WTC11 (cell line): ENCODE data around the gene UCKL1. TPM values are rescaled to one million over a fixed set of nuclear protein-coding genes. Genes with fewer than 3 reads are reported as not detected.

ENCODE experiments used
- ATAC-seq: fragments of 200-7000 bp; cut with Tn5 transposase; 2 replicates; pipeline ENCODE4 v1.10.0; 2021; ENCODE audit warnings: mild to moderate bottlenecking, moderate library complexity
- CTCF ChIA-PET: fragments of 300-600 bp; sonication (Branson Sonifier 250); formaldehyde crosslinking; loops from one replicate; lab custom pipeline; 2021; ENCODE audit warnings: antibody characterized with exemption; lab: Charles Lee
- POLR2A ChIA-PET: fragments of 350-600 bp; sonication (Branson Sonifier 250); formaldehyde crosslinking; loops from one replicate; lab custom pipeline; 2021; ENCODE audit warnings: antibody characterized with exemption; lab: Charles Lee
- DNase-seq: peaks from one replicate; pipeline ENCODE4 v3.0.0; 2021; ENCODE audit warnings: low spot score
- H3K27ac Mint-ChIP-seq: 2 replicates; pipeline ENCODE4 v1.8.0; 2021; ENCODE audit warnings: mixed read lengths
- H3K27me3 Mint-ChIP-seq: 2 replicates; pipeline ENCODE4 v1.8.0; 2021; ENCODE audit warnings: low read depth, mild to moderate bottlenecking, moderate library complexity, mixed read lengths
- H3K36me3 Mint-ChIP-seq: 2 replicates; pipeline ENCODE4 v1.8.0; 2021; ENCODE audit warnings: mixed read lengths
- H3K4me1 Mint-ChIP-seq: 2 replicates; pipeline ENCODE4 v1.8.0; 2022; ENCODE audit warnings: mixed read lengths
- H3K4me3 Mint-ChIP-seq: 2 replicates; pipeline ENCODE4 v1.8.0; 2021; ENCODE audit warnings: mild to moderate bottlenecking, moderate library complexity, mixed read lengths
- H3K9me3 Mint-ChIP-seq: 2 replicates; pipeline ENCODE4 v1.8.0; 2021; ENCODE audit warnings: mixed read lengths
- ESRRA ChIP-seq: sonication (generic); formaldehyde crosslinking; IDR thresholded peaks from 2 replicates; pipeline ENCODE4 v1.8.1; 2022; ENCODE audit warnings: mild to moderate bottlenecking, missing genetic modification reagents, borderline replicate concordance
- GTF2I ChIP-seq: fragments of 250-450 bp; sonication (Bioruptor Pico); conservative IDR thresholded peaks from 2 replicates; pipeline ENCODE4 v1.4.0; 2021; ENCODE audit warnings: mild to moderate bottlenecking
- HMGA2 ChIP-seq: fragments of 250-450 bp; sonication (Bioruptor Pico); IDR thresholded peaks from 2 replicates; pipeline ENCODE4 v1.4.0; 2021; ENCODE audit warnings: mild to moderate bottlenecking, moderate library complexity
- JAZF1 ChIP-seq: fragments of 250-450 bp; sonication (Bioruptor Pico); IDR thresholded peaks from 2 replicates; pipeline ENCODE4 v1.9.0; 2021; ENCODE audit warnings: moderate library complexity, mild to moderate bottlenecking, inconsistent platforms
- NFATC4 ChIP-seq: fragments of 250-450 bp; sonication (Bioruptor Pico); IDR thresholded peaks from 2 replicates; pipeline ENCODE4 v1.9.0; 2021; ENCODE audit warnings: mild to moderate bottlenecking
- NR3C1 ChIP-seq: sonication (generic); formaldehyde crosslinking; conservative IDR thresholded peaks from 2 replicates; pipeline ENCODE4 v1.8.1; 2023; ENCODE audit warnings: low read depth, mild to moderate bottlenecking, missing genetic modification reagents
- SMAD4 ChIP-seq: sonication (generic); formaldehyde crosslinking; IDR thresholded peaks from 2 replicates; pipeline ENCODE4 v1.8.0; 2022; ENCODE audit warnings: mild to moderate bottlenecking, missing genetic modification reagents
- SOX15 ChIP-seq: fragments of 250-450 bp; sonication (Bioruptor Pico); IDR thresholded peaks from 2 replicates; pipeline ENCODE4 v1.9.0; 2021; ENCODE audit warnings: mild to moderate bottlenecking
- ZBTB21 ChIP-seq: sonication (generic); formaldehyde crosslinking; IDR thresholded peaks from 2 replicates; pipeline ENCODE4 v1.8.1; 2023; ENCODE audit warnings: mild to moderate bottlenecking, missing genetic modification reagents, borderline replicate concordance
- ZNF396 ChIP-seq: fragments of 250-450 bp; sonication (Bioruptor Pico); IDR thresholded peaks from 2 replicates; pipeline ENCODE4 v1.8.0; 2021; ENCODE audit warnings: mild to moderate bottlenecking, moderate library complexity, borderline replicate concordance
- total RNA-seq: library from RNA; stranded (reverse); gene quantifications from 3 replicates; pipeline ENCODE4 v1.2.3, GENCODE V29; 2021
- TF ChIP-seq, protein P1 (sequence below): sonication (generic); formaldehyde crosslinking; IDR thresholded peaks from 2 replicates; pipeline ENCODE4 v1.8.0; 2022; ENCODE audit warnings: missing genetic modification reagents
- TF ChIP-seq, protein P2 (sequence below): sonication (generic); formaldehyde crosslinking; IDR thresholded peaks from 2 replicates; pipeline ENCODE4 v1.8.0; 2022; ENCODE audit warnings: mild to moderate bottlenecking, missing genetic modification reagents
- TF ChIP-seq, protein P3 (sequence below): sonication (generic); formaldehyde crosslinking; IDR thresholded peaks from 2 replicates; pipeline ENCODE4 v1.8.1; 2023; ENCODE audit warnings: mild to moderate bottlenecking, missing genetic modification reagents, moderate library complexity
- TF ChIP-seq, protein P4 (sequence below): fragments of 200-600 bp; IDR thresholded peaks from 2 replicates; pipeline ENCODE4 v1.8.0; 2022; ENCODE audit warnings: antibody characterized with exemption
- TF ChIP-seq, protein P5 (sequence below): sonication (generic); formaldehyde crosslinking; conservative IDR thresholded peaks from 2 replicates; pipeline ENCODE4 v1.8.1; 2023; ENCODE audit warnings: mild to moderate bottlenecking, low read depth, missing genetic modification reagents, moderate library complexity
- TF ChIP-seq, protein P6 (sequence below): fragments of 250-450 bp; sonication (Bioruptor Pico); IDR thresholded peaks from 2 replicates; pipeline ENCODE4 v1.8.0; 2021; ENCODE audit warnings: mild to moderate bottlenecking
- TF ChIP-seq, protein P7 (sequence below): sonication (generic); formaldehyde crosslinking; IDR thresholded peaks from 2 replicates; pipeline ENCODE4 v1.8.1; 2022; ENCODE audit warnings: low read depth, mild to moderate bottlenecking, moderate library complexity, missing genetic modification reagents, borderline replicate concordance

The UCKL1 gene
- total RNA-seq, 1 experiment from 2014 or later = 51.2 TPM

DNA sequence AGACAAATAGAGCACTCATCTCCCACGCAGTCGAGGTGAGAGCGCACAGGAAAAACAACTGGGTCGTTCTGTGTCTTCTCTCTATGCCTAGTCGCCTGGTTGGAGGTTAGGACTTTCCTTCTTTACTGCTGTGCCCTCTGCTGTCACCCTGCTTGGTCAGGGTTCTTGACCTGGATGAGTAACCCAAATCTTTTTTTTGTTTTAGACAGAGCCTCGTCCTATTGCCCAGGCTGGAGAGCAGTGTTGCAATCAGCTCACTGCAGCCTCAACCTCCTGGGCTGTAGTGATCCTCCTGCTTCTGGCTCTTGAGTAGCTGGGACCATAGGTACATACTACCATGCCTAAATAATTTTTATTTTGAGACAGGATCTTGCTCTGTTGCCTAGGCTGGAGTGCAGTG lies 49.2 kb upstream of the UCKL1 start:
- ATAC-seq = no peak
- Mint-ChIP-seq H3K9me3 (peaks cover 9% of the 10 kb centered on the region), H3K4me3 (no peak overlapping the region), H3K4me1 (no peaks in the 10 kb centered on the region), H3K27me3 (no peaks in the 10 kb centered on the region), H3K36me3 (peaks cover 56% of the 10 kb centered on the region), H3K27ac (no peak overlapping the region)
- no peak for DNase-seq
- POLR2A ChIA-PET = no interaction called here
- CTCF ChIA-PET = interaction anchor here (1.1 kb wide), 1 partner anchor 25 kb away, joined by 5 read pairs; no protein-coding TSS in a partner anchor
- TF ChIP-seq, protein P1, sequence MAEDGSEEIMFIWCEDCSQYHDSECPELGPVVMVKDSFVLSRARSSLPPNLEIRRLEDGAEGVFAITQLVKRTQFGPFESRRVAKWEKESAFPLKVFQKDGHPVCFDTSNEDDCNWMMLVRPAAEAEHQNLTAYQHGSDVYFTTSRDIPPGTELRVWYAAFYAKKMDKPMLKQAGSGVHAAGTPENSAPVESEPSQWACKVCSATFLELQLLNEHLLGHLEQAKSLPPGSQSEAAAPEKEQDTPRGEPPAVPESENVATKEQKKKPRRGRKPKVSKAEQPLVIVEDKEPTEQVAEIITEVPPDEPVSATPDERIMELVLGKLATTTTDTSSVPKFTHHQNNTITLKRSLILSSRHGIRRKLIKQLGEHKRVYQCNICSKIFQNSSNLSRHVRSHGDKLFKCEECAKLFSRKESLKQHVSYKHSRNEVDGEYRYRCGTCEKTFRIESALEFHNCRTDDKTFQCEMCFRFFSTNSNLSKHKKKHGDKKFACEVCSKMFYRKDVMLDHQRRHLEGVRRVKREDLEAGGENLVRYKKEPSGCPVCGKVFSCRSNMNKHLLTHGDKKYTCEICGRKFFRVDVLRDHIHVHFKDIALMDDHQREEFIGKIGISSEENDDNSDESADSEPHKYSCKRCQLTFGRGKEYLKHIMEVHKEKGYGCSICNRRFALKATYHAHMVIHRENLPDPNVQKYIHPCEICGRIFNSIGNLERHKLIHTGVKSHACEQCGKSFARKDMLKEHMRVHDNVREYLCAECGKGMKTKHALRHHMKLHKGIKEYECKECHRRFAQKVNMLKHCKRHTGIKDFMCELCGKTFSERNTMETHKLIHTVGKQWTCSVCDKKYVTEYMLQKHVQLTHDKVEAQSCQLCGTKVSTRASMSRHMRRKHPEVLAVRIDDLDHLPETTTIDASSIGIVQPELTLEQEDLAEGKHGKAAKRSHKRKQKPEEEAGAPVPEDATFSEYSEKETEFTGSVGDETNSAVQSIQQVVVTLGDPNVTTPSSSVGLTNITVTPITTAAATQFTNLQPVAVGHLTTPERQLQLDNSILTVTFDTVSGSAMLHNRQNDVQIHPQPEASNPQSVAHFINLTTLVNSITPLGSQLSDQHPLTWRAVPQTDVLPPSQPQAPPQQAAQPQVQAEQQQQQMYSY (CRISPR knock-in tag) = no peak
- no peak for TF ChIP-seq ZBTB21 (CRISPR knock-in tag)
- TF ChIP-seq, protein P2, sequence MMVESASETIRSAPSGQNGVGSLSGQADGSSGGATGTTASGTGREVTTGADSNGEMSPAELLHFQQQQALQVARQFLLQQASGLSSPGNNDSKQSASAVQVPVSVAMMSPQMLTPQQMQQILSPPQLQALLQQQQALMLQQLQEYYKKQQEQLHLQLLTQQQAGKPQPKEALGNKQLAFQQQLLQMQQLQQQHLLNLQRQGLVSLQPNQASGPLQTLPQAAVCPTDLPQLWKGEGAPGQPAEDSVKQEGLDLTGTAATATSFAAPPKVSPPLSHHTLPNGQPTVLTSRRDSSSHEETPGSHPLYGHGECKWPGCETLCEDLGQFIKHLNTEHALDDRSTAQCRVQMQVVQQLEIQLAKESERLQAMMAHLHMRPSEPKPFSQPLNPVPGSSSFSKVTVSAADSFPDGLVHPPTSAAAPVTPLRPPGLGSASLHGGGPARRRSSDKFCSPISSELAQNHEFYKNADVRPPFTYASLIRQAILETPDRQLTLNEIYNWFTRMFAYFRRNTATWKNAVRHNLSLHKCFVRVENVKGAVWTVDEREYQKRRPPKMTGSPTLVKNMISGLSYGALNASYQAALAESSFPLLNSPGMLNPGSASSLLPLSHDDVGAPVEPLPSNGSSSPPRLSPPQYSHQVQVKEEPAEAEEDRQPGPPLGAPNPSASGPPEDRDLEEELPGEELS (CRISPR knock-in tag) = no peak
- TF ChIP-seq NR3C1 (CRISPR knock-in tag) = no peak
- no peak for TF ChIP-seq SMAD4
- no peak for TF ChIP-seq NFATC4
- no peak for TF ChIP-seq SOX15 (CRISPR knock-in tag)
- TF ChIP-seq, protein P3, sequence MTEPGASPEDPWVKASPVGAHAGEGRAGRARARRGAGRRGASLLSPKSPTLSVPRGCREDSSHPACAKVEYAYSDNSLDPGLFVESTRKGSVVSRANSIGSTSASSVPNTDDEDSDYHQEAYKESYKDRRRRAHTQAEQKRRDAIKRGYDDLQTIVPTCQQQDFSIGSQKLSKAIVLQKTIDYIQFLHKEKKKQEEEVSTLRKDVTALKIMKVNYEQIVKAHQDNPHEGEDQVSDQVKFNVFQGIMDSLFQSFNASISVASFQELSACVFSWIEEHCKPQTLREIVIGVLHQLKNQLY = no peak
- no peak for TF ChIP-seq ZNF396 (CRISPR knock-in tag)
- TF ChIP-seq, protein P4, sequence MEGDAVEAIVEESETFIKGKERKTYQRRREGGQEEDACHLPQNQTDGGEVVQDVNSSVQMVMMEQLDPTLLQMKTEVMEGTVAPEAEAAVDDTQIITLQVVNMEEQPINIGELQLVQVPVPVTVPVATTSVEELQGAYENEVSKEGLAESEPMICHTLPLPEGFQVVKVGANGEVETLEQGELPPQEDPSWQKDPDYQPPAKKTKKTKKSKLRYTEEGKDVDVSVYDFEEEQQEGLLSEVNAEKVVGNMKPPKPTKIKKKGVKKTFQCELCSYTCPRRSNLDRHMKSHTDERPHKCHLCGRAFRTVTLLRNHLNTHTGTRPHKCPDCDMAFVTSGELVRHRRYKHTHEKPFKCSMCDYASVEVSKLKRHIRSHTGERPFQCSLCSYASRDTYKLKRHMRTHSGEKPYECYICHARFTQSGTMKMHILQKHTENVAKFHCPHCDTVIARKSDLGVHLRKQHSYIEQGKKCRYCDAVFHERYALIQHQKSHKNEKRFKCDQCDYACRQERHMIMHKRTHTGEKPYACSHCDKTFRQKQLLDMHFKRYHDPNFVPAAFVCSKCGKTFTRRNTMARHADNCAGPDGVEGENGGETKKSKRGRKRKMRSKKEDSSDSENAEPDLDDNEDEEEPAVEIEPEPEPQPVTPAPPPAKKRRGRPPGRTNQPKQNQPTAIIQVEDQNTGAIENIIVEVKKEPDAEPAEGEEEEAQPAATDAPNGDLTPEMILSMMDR = no peak
- no peak for TF ChIP-seq ESRRA

DNA sequence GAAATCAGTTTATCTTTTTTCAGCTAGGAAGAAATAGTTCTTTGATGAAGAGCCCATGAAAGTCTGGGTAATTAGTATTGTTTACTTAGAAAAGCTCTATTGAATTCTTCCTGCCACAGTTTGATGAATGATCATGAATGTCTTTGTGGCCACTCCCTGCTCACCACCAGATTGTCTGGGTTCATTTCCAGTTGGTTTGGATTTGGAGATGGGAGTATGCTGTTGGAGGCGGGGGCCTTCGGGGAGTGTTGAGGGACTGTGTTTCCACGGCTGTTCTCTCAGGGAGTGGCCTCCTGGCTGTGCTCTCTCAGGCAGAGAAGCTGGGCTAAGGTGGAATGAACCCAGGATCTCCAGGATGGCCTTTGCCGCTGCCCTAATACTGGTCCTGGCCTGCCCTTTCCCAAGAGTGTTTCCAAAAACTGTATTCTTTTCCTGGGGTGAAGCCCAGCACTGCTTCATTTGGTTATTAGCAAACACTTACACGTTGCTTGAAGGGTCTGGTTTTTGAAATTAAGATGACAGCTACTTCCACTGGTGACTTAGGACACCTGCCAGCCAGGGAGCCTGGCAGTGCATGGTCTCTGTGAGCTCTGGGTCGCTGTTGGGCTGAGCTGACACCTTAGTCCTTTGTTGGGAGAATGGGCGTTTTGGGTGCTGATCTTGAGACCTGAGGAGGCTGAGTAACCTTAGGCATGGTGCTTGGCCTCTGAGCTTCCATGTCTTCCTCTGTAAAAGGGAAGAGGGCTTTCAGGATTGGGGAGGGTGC lies 47.9 kb upstream of the UCKL1 start:
- H3K27ac Mint-ChIP-seq = no peak overlapping the region
- POLR2A ChIA-PET = no interaction called here
- DNase-seq = no peak
- H3K4me3 Mint-ChIP-seq = no peak overlapping the region
- no peak for TF ChIP-seq GTF2I (CRISPR knock-in tag)
- H3K9me3 Mint-ChIP-seq = peaks cover 9% of the 10 kb centered on the region
- no peak for ATAC-seq
- H3K36me3 Mint-ChIP-seq = peaks cover 57% of the 10 kb centered on the region
- CTCF ChIA-PET = interaction anchor here (1.2 kb wide), 1 partner anchor 23 kb away, joined by 3 read pairs; the partner anchor contains the start of gene PRPF6
- H3K27me3 Mint-ChIP-seq = no peaks in the 10 kb centered on the region
- H3K4me1 Mint-ChIP-seq = no peaks in the 10 kb centered on the region

DNA sequence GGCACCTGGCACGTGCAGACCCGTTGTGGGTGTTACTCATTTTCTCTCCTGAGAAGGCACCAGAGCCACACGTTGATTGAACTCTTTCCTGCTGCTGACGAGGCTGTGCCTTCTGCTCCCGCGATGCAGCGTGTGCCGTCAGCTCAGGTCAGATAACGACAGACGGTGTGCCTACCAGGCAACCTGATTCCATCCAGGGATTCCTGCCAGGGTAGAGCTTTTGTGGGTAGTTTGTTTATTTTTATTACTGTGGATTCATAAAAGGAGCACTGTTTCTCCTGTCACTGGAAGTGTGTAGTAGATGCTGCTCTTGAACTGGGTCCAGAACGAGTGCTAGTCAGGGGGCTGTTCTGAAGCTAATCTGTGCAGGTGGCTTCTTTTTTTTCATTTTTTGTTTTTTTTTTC lies 45.4 kb upstream of the UCKL1 start:
- Mint-ChIP-seq H3K4me3 (no peak overlapping the region), H3K27ac (no peak overlapping the region), H3K4me1 (no peaks in the 10 kb centered on the region), H3K9me3 (no peaks in the 10 kb centered on the region), H3K27me3 (no peaks in the 10 kb centered on the region), H3K36me3 (peaks cover 61% of the 10 kb centered on the region)
- ChIA-PET CTCF (interaction anchor here (1.4 kb wide), 1 partner anchor 21 kb away, joined by 3 read pairs; no protein-coding TSS in a partner anchor), POLR2A (no interaction called here)
- DNase-seq = no peak
- ATAC-seq = no peak
- TF ChIP-seq, protein P5, sequence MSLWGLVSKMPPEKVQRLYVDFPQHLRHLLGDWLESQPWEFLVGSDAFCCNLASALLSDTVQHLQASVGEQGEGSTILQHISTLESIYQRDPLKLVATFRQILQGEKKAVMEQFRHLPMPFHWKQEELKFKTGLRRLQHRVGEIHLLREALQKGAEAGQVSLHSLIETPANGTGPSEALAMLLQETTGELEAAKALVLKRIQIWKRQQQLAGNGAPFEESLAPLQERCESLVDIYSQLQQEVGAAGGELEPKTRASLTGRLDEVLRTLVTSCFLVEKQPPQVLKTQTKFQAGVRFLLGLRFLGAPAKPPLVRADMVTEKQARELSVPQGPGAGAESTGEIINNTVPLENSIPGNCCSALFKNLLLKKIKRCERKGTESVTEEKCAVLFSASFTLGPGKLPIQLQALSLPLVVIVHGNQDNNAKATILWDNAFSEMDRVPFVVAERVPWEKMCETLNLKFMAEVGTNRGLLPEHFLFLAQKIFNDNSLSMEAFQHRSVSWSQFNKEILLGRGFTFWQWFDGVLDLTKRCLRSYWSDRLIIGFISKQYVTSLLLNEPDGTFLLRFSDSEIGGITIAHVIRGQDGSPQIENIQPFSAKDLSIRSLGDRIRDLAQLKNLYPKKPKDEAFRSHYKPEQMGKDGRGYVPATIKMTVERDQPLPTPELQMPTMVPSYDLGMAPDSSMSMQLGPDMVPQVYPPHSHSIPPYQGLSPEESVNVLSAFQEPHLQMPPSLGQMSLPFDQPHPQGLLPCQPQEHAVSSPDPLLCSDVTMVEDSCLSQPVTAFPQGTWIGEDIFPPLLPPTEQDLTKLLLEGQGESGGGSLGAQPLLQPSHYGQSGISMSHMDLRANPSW = no peak
- TF ChIP-seq, protein P6, sequence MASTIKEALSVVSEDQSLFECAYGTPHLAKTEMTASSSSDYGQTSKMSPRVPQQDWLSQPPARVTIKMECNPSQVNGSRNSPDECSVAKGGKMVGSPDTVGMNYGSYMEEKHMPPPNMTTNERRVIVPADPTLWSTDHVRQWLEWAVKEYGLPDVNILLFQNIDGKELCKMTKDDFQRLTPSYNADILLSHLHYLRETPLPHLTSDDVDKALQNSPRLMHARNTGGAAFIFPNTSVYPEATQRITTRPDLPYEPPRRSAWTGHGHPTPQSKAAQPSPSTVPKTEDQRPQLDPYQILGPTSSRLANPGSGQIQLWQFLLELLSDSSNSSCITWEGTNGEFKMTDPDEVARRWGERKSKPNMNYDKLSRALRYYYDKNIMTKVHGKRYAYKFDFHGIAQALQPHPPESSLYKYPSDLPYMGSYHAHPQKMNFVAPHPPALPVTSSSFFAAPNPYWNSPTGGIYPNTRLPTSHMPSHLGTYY (CRISPR knock-in tag) = no peak
- TF ChIP-seq, protein P7, sequence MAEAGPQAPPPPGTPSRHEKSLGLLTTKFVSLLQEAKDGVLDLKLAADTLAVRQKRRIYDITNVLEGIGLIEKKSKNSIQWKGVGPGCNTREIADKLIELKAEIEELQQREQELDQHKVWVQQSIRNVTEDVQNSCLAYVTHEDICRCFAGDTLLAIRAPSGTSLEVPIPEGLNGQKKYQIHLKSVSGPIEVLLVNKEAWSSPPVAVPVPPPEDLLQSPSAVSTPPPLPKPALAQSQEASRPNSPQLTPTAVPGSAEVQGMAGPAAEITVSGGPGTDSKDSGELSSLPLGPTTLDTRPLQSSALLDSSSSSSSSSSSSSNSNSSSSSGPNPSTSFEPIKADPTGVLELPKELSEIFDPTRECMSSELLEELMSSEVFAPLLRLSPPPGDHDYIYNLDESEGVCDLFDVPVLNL (CRISPR knock-in tag) = no peak
- no peak for TF ChIP-seq JAZF1
- no peak for TF ChIP-seq HMGA2
